ENCODE measurements around the gene TSHR. TPM values are rescaled to one million over a fixed set of nuclear protein-coding genes. Genes with fewer than 3 reads are reported as not detected.

Gene TSHR
- total and polyA plus RNA-seq, 2 of the 4 experiments (the other 2 are of a cell fraction) = not detected

DNA sequence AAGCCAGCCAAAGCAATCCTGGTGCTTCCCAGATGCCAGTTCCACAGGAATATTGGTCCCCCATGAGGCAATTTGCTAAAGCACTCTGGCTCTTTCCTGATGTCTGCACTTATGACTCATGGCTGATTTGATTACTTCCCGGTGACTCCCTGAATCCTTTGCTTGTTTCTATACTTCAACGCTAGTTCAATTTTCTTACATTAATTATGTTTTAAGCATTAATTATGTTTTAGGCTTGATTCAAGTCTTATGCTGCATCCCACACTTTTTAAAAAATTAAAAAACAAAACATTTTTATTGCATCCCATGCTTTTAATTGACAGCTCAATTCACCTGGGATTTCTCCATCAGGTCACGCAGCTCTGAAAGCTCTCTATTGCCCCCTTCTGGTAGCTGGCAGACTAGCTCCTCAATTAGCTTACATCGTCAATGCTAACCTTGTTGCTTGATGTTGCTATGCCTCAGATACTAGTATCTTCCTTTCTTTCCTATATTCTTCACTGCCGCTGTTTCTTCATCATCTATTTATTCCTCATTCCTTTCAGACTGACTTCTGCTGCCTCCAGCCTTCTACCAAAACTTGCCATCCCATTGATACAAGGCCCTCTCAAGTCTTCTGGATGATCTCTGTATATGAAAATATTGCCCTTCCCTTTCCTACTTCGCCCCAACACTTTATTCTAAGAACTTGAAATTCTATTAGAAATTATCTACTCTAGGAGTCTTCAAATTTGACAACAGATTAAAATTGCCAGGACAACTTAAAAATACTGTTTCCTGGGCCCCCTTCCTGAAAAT is 32.0 kb downstream of the TSHR start:
- Histone ChIP-seq H2AK9ac (replicated peaks; ENCODE audit: low read depth, low read length, poor library complexity) (no peak overlapping the region), H2BK120ac (ENCODE audit: low read depth, low read length) (no peak overlapping the region), H2BK20ac (ENCODE audit: low read depth, low read length) (no peak overlapping the region), H3K9ac (ENCODE audit: low read depth, low read length) (no peak overlapping the region), H4K8ac (ENCODE audit: low read depth in 2 of 2, low read length in 2 of 2) (no peak overlapping the region), H3K36me3 (ENCODE audit: control insufficient read depth, insufficient read depth, low read length) (no peaks in the 10 kb centered on the region), H3K27me3 (ENCODE audit: control insufficient read depth, insufficient read depth, low read length) (peaks cover 4% of the 10 kb centered on the region), H3K27ac (ENCODE audit: insufficient read depth, low read length) (no peak overlapping the region), H2AK5ac (ENCODE audit: low read depth, low read length) (no peak overlapping the region), H3K4me1 (ENCODE audit: control insufficient read depth, insufficient read depth, low read length) (no peaks in the 10 kb centered on the region), H2BK5ac (ENCODE audit: low read depth, low read length, poor library complexity, severe bottlenecking) (no peak overlapping the region), H4K20me1 (ENCODE audit: insufficient read depth, low read length) (no peaks in the 10 kb centered on the region), H3K79me1 (ENCODE audit: low read depth in 1 of 2, low read length in 2 of 2) (no peaks in the 10 kb centered on the region), H3K4me3 (ENCODE audit: insufficient read depth, low read depth, low read length) (no peak overlapping the region), H3K23ac (ENCODE audit: low read depth, low read length) (no peak overlapping the region), H3K56ac (ENCODE audit: extremely low read depth, insufficient read depth, low read length) (no peak overlapping the region), H3K4me2 (ENCODE audit: low read depth, low read length) (no peak overlapping the region), H3K9me1 (ENCODE audit: insufficient read depth, low read length) (no peaks in the 10 kb centered on the region), H2AFZ (replicated peaks; ENCODE audit: low read length, poor library complexity) (peak overlapping the region; percentile 57), H3K4ac (ENCODE audit: low read depth, low read length) (no peak overlapping the region), H3K18ac (ENCODE audit: low read depth, low read length) (no peak overlapping the region), H3K9me3 (ENCODE audit: control insufficient read depth, insufficient read depth, low read length) (no peaks in the 10 kb centered on the region), H3K14ac (replicated peaks; ENCODE audit: low read depth, low read length) (no peak overlapping the region), H2BK15ac (ENCODE audit: low read depth, low read length) (no peak overlapping the region), H4K91ac (ENCODE audit: insufficient read depth, low read depth, low read length) (no peak overlapping the region), H4K5ac (ENCODE audit: low read depth, low read length) (no peak overlapping the region)
- in situ Hi-C loops (cut with MboI; ENCODE audit: low sequenced_read_pairs) = no loop called here
- ATAC-seq (ENCODE audit: low read depth) (peak; percentile 89), DNase-seq (peak; percentile 69)
- TF ChIP-seq SMC3 (IDR thresholded peaks at IDR 0.05; ENCODE audit: low read depth, low read length) (peak; percentile 68), MXI1 (IDR thresholded peaks at IDR 0.05; ENCODE audit: borderline replicate concordance, low read depth, low read length) (no peak), MAZ (IDR thresholded peaks at IDR 0.05; ENCODE audit: borderline replicate concordance, low read depth, low read length) (no peak), POLR2A (IDR thresholded peaks at IDR 0.05; ENCODE audit: low read depth, low read length) (no peak), RCOR1 (IDR thresholded peaks at IDR 0.05; ENCODE audit: insufficient replicate concordance, low read length) (no peak), RAD21 (IDR thresholded peaks at IDR 0.05; ENCODE audit: low read length) (peak; percentile 76), CHD1 (IDR thresholded peaks at IDR 0.05; ENCODE audit: low read depth, low read length) (no peak)
- TF ChIP-seq, protein P1, sequence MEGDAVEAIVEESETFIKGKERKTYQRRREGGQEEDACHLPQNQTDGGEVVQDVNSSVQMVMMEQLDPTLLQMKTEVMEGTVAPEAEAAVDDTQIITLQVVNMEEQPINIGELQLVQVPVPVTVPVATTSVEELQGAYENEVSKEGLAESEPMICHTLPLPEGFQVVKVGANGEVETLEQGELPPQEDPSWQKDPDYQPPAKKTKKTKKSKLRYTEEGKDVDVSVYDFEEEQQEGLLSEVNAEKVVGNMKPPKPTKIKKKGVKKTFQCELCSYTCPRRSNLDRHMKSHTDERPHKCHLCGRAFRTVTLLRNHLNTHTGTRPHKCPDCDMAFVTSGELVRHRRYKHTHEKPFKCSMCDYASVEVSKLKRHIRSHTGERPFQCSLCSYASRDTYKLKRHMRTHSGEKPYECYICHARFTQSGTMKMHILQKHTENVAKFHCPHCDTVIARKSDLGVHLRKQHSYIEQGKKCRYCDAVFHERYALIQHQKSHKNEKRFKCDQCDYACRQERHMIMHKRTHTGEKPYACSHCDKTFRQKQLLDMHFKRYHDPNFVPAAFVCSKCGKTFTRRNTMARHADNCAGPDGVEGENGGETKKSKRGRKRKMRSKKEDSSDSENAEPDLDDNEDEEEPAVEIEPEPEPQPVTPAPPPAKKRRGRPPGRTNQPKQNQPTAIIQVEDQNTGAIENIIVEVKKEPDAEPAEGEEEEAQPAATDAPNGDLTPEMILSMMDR (conservative IDR thresholded peaks at IDR 0.05; ENCODE audit: low read depth, low read length) = peak; percentile 82
- POLR2A ChIA-PET (ENCODE audit: unreplicated experiment) = no interaction called here
- BruUV-seq (replicated peaks) = no TSS peak
- dilution Hi-C loops (cut with HindIII; ENCODE audit: low sequenced_read_pairs, unreplicated experiment) = no loop called here
- CTCF ChIA-PET = interaction anchor here (0.6 to 3.1 kb wide), 13 partner anchors 9 to 931 kb away, joined by 3 to 18 read pairs (median 3); partner anchors contain the start of genes CEP128 and TSHR
- intact Hi-C loops (cut with micrococcal nuclease) = loop anchor here (1.0 to 5.0 kb wide), 2 partner anchors 33 to 930 kb away; no protein-coding TSS in a partner anchor
- WGBS, 2 experiments (ENCODE audit: extremely low coverage in 2 of 2, insufficient read length in 1 of 2) = 14% methylated on average over 1 of the region's 6 CpGs; no CpG with 5 or more reads in 1 of the 2 experiments
